Kidney (tissue), 14 donors: ENCODE data around the gene MCRIP2. TPM values are rescaled to one million over a fixed set of nuclear protein-coding genes. Genes with fewer than 3 reads are reported as not detected.

ENCODE experiments used
- DNase-seq, 5 donors: peaks; one replicate each; pipeline ENCODE4 v3.0.0-alpha.2; 2013 to 2020
- FAIRE-seq: peaks from 2 replicates; lab custom pipeline; 2012; peaks lifted over from hg19 to GRCh38; lab: Jason Lieb, UNC
- H3K27ac ChIP-seq, 2 donors: one replicate each; pipeline ENCODE4 v1.7.0; 2013; ENCODE audit warnings: low read depth in 2 of 2, low read length in 2 of 2, inconsistent platforms in 1 of 2
- H3K27me3 ChIP-seq: one replicate; pipeline ENCODE4 v1.7.1; 2013; ENCODE audit warnings: low read length, inconsistent platforms; ENCODE audit not compliant: control insufficient read depth, insufficient read depth
- H3K36me3 ChIP-seq, 3 donors: one replicate each; pipeline versions ENCODE4 v1.7.0 to v1.7.1; 2013; ENCODE audit warnings: low read length in 3 of 3, control low read depth in 1 of 3, inconsistent platforms in 1 of 3; ENCODE audit not compliant: insufficient read depth in 3 of 3, control insufficient read depth in 2 of 3
- H3K4me1 ChIP-seq, 3 donors: one replicate each; pipeline versions ENCODE4 v1.7.0 to v1.7.1; 2013; ENCODE audit warnings: low read length in 3 of 3, inconsistent platforms in 1 of 3, low read depth in 1 of 3; ENCODE audit not compliant: control insufficient read depth in 2 of 3, insufficient read depth in 2 of 3
- H3K4me3 ChIP-seq, 3 donors: one replicate each; pipeline versions ENCODE4 v1.7.0 to v1.8.1; 2013; ENCODE audit warnings: low read length in 3 of 3, control low read depth in 1 of 3, inconsistent platforms in 1 of 3
- H3K9ac ChIP-seq, 3 donors: one replicate each; pipeline versions ENCODE4 v1.7.0 to v1.7.1; 2013; ENCODE audit warnings: low read length in 3 of 3, control low read depth in 1 of 3, inconsistent platforms in 1 of 3
- H3K9me3 ChIP-seq, 3 donors: one replicate each; pipeline versions ENCODE4 v1.7.0 to v1.7.1; 2013; ENCODE audit warnings: low read length in 3 of 3, control low read depth in 1 of 3, inconsistent platforms in 1 of 3; ENCODE audit not compliant: control insufficient read depth in 2 of 3, insufficient read depth in 1 of 3
- CTCF ChIP-seq: IDR thresholded peaks from 3 replicates; pipeline ENCODE4 v1.5.1; 2012; ENCODE audit warnings: mild to moderate bottlenecking, moderate library complexity, borderline replicate concordance; ENCODE audit not compliant: insufficient read depth; ENCODE audit errors: extremely low read depth
- intact Hi-C: fragments of 100-400 bp; cut with DNase I; formaldehyde crosslinking; loops from one replicate; pipeline ENCODE4 v1.11.1; 2022
- polyA plus RNA-seq: library from polyadenylated mRNA; stranded (reverse); fragments of 350-450 nt; fragmentation: Illumina TruSeq; extraction: RNeasy Lipid Tissue Mini Kit (QIAGEN cat#74804); gene quantifications from one replicate; pipeline ENCODE4 v1.2.3, GENCODE V29; 2014; ENCODE audit warnings: low read depth, low replicate concordance; ENCODE audit not compliant: insufficient read depth
- total RNA-seq: library from RNA; stranded (reverse); fragmentation: NEBNext Ultra II Directional; extraction: Animal tissue kit (Norgen Biotek cat#: 25700); gene quantifications from one replicate; pipeline ENCODE4 v1.2.1, GENCODE V29; 2021
- donor health status: control.
- donor health status: control.
- donor health status: control.
- donor health status: control.
- donor health status: control.
- donor health status: DM: yes; HTN: yes; CAD: no.
- donor health status: Normal renal cell carcinoma (clear cell type).

Gene MCRIP2
- total and polyA plus RNA-seq, 2 donors from 2014 or later: 36.9 to 265 TPM

DNA sequence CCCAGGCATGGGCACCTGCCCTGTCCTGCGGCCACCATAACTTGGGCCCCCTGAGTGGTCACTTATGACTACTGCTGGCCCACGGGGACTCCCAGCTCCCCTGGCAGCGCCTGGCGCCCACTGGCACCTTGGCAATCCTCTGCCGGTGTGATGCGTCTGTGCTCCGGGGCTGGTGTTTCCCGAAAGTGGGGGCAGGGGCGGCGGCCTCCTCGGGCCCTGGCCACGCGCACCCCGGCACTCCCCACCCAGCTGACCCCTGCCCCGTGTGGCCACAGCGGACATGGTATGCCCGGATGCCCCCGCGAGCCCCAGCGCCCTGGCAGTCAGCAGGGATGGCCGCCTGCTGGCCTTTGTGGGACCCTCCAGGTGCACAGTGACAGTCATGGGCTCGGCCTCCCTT, 15.9 kb downstream of the MCRIP2 start:
- no peak overlapping the region for H3K4me3 ChIP-seq
- FAIRE-seq (no peak), DNase-seq (no peak)
- intact Hi-C loops: no loop called here
- H3K4me1 ChIP-seq: peaks cover 0 to 10% (median 0%) of the 10 kb centered on the region in 3 donors
- H3K36me3 ChIP-seq: no peaks in the 10 kb centered on the region
- no peak overlapping the region for H3K27ac ChIP-seq
- no peaks in the 10 kb centered on the region for H3K9me3 ChIP-seq
- TF ChIP-seq CTCF: no peak
- H3K27me3 ChIP-seq: no peaks in the 10 kb centered on the region
- no peak overlapping the region for H3K9ac ChIP-seq

GRCh38 chr16:658679-659571, 17.3 kb downstream of the MCRIP2 start:
- H3K36me3 ChIP-seq: no peaks in the 10 kb centered on the region
- DNase-seq (no peak), FAIRE-seq (no peak)
- H3K27ac ChIP-seq: no peak overlapping the region
- H3K4me3 ChIP-seq: no peak overlapping the region
- intact Hi-C loops: no loop called here
- no peak overlapping the region for H3K9ac ChIP-seq
- no peaks in the 10 kb centered on the region for H3K27me3 ChIP-seq
- no peak for TF ChIP-seq CTCF
- H3K9me3 ChIP-seq: no peaks in the 10 kb centered on the region
- H3K4me1 ChIP-seq: peaks cover 0 to 10% (median 0%) of the 10 kb centered on the region in 3 donors

DNA sequence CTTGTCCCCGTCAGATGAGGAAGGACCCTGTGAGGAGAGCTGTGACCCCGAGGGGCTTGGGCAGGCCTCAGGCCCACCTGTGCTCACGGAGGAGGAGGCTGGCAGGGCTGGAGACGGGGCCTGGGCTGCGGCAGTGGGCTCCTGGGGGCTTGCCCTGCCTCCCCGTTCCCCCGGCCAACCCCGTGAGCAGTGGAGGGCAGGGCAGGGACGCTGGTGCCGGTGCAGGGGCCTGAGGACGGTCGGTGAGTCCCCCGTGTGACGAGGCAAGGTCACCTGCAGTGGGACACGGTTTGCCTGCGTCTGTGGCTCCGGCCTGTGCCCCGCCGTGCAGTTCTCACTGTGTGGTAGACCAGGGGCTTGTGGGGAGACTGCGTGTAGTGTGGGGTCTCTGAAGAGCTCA, 18.0 kb downstream of the MCRIP2 start:
- no peak for TF ChIP-seq CTCF
- intact Hi-C loops: no loop called here
- no peak for DNase-seq
- no peak overlapping the region for H3K27ac ChIP-seq
- H3K27me3 ChIP-seq: no peaks in the 10 kb centered on the region
- no peak overlapping the region for H3K4me3 ChIP-seq
- H3K36me3 ChIP-seq: no peaks in the 10 kb centered on the region
- H3K4me1 ChIP-seq: peaks cover 0 to 10% (median 0%) of the 10 kb centered on the region in 3 donors
- H3K9ac ChIP-seq: no peak overlapping the region
- no peak for FAIRE-seq
- H3K9me3 ChIP-seq: no peaks in the 10 kb centered on the region
